ENCODE results near the gene CLDN9. TPM values are rescaled to one million over a fixed set of nuclear protein-coding genes. Genes with fewer than 3 reads are reported as not detected.

CLDN9 gene
- polyA plus RNA-seq, 4 donors: 2.2 to 4.8 (median 2.9) TPM

DNA sequence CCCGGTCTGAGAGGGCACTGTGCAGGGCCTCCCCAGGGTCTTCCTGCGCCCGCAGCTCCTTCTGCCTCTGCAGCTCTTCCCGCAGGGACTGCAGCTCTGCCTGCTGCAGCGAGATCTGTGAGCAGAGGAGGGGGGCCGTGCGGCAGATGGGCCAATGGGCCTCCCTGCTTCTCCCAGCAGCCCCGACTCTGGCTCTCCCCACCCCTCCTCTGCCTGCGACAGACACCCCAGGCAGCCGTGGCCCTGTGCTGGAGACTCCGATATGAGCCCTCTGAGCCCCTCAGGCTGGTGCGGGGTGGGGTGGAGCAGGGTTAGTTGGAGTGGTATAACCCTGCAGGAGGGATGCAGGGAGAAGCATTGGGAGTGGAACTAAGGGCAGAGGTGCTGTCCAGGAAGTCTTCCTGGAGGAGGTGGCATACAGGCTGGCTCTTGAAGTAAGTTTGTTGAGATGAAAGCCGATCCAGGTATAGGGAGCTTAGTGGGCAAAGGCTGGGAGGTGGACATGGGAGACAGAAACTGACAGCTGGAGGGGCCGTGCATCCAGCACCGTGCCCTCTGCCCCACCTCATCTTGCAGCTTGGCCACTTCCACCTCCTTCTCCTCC is 16.1 kb downstream of the CLDN9 start:
- no peak for DNase-seq (ENCODE audit: low read depth in 4 of 4, low spot score in 2 of 4)

DNA sequence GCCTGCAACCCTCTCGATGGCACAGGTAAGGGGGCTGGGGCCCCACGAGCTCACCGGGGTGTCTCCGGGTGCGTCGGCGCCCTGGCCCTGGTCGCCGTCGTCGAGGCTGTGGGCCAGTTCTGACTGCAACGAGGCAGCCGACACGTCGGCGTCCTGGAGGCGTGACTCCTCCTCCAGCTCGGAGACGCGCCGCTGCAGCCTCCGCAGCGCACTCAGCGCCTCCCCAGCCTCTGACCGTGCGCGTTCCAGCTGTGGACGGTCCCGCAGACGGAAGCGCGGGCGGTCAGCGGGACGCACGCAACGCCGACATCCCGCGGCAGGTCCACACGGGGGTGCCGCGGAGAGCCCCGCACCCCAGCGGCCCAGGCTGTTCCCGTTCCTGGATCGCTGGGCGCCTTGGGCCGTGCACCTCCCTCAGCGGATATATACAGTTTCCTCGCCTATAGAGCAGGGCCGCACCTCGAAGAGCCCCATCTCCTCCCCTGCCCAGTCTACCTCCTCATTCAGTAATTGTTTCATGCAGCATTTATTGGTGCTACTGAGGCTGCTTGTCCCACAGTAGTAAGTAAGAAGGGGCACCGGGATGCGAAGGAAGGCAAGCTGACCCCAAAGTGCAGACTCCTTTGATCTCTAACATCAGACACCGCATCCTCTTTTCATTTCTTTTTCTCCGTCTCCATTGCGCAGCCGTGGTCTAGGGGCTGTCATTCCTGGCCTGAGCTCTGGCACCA is 16.9 kb downstream of the CLDN9 start:
- no peak for DNase-seq (ENCODE audit: low read depth in 4 of 4, low spot score in 2 of 4)

DNA sequence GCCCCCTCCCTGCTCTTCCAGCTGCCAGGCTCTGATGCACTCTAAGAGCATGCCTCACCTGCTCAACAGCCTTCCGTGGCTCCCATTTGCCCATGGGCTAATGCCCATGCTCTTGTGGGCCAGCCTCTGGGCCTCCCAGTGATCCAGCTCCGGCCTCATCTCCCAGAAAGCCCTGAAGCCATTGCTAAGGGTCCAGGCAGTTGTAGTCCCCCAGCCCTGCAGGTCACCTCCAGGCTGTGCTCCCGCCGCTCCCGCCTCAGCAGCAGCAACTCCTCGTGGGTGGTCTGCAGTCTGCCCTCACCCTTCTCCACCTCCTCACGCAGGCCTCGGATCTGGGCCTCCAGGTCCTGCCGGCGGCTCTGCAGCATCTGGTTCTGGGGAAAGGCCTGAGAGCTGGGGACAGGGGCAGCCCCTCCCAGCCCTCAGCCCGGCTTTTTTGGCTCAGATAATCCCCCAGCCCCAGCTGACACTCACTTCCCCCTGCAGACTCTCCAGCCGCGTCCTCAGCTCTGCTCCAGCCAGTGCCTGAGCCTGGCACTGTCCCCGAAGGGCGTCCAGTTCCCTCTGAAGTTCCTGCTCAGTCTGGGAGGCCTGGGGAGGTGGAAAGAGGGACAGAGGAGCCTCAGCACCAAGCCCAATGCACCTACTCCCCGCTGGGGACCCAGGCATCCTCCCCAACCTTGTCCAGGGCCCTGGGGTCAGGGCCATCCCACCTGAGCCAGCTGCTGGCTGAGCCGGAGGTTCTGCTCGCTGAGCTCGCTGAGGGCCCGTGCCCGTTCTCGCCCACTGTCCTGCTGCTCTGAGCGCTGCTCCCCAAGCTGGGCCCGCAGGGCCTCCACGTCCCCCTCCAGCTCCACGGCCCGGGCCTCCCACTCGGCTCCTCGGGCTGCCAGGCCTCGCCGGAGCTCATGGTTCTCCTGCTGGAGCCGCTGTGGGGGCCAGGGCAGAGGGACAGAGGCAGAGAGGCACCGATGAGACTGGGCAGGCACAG is 17.8 kb downstream of the CLDN9 start:
- DNase-seq (ENCODE audit: low read depth in 4 of 4, low spot score in 2 of 4): no peak

DNA sequence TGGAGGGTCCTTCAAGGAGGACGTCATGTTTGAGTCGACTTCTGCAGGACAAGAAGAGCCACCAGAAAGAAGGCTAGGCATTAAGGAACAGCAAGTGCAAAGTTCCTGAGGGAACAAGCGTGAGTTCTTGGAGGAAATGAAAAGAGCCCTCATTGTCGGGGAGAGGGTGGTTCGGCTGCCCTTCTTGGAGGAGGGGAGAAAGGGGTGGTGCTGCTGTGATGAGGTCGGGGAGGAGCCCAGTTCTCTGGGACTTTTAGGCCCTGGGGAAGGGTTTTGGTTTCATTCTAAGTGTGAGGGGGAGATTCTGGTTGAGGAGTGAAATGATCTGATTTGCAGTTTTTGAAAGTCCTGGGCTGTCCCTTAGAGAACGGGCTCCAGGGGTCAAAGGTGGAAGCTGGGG is 19.9 kb downstream of the CLDN9 start:
- no peak for DNase-seq (ENCODE audit: low read depth in 4 of 4, low spot score in 2 of 4)

DNA sequence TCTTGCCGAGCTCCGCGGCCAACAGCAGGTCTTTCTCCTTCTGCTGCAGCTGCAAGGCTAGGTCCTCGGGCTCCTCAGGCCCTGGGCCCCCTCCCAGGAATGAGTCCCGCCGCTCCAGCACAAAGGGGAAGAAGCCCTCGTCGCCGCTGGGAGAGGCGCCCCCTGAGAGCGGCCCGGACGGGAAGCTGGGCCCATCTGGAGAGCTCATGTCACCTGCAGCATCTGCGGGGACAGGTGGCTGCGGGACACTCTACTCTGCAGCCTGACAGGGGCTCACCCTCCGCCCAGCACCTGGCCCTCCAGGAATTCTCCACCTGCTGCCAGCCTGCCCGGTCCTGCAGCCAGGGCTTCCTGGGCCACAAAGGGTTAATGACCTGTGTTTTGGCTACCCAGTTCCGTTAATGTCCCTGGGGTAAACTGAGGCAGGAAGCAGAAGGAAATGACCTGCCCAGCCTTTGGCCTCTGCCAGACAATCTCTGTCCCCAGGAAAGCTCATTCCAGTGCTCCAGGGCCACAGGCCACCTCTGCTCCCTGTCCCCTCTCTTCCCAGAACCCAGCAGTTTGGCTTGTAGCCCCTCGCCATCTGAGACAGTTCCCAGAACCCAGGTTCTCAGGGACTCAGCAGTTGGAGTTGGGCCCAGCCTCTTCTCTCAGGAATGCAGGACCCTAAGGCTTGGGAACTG is 22.7 kb downstream of the CLDN9 start:
- DNase-seq (ENCODE audit: low read depth in 4 of 4, low spot score in 2 of 4): no peak

DNA sequence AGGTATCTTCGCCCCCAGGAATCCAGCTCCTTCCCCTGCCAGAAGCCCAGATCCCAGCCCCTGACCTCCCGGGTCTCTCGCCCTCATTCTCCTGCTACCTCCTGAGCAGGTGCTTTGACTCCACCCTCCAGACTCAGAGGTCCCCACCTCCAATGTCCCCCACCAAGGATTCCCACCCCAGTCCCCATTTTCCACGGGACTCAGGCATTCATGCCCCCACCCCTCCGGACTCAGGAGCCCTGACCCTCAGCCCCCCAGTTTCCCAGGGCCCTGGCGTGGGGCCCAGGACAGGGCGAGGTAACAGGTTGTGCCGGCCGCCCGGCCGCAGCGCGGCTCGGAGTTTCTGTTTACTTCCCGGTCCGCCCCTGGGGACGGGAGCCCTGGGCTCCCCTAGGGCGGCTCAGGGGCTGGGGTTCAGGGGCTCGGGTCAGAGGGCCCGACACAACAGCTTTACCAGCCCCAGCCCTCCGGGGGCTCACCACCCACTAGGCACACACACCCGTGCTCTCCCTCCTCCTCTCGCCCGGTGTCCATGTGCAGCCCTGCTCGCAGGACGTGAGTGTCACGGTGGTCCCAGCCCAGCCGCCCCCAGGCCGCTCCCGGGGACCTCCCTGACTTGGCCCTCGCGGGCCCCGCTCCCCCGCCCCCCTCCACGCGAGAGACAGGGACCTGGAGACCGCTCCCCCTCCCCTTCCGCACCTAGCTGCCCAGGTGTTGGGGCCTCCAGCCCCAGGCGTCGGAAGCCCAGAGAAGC is 23.4 kb downstream of the CLDN9 start:
- no peak for DNase-seq (ENCODE audit: low read depth in 4 of 4, low spot score in 2 of 4)

DNA sequence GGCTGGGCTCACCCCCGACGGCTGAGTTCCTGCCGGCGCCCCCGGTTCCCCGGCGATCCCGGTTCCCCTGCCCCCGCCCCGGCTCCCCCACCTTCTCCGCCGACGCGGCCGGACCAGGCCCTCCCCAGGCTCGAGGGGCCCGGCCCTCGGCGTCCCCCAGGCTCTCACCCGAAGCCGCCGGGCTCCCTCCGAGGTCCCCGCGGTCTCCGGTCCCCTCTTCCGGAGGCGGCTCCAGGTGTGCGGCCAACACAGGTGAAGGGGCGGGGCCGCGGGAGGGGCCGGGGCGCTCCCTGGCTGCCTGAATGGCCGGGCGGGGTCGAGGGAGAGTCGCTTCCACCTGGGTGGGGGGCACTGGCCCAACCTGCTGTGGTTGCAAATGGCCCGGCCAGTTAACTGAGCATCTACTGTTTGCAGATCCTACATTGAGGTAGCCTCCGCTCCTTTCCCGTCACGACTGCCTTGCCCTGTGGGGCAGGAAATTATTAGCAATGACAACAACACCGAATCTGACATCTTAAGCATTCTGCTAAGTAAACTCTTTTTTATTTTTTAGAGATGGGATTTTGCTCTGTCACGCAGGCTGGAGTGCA is 24.1 kb downstream of the CLDN9 start, which contains the start of gene BICDL2:
Gene BICDL2 (minus strand): TSS at position 219 of the 590 bp plus-strand sequence. CDS start 1,448 bp downstream, outside the sequence.
- DNase-seq (ENCODE audit: low read depth in 4 of 4, low spot score in 2 of 4): no peak

DNA sequence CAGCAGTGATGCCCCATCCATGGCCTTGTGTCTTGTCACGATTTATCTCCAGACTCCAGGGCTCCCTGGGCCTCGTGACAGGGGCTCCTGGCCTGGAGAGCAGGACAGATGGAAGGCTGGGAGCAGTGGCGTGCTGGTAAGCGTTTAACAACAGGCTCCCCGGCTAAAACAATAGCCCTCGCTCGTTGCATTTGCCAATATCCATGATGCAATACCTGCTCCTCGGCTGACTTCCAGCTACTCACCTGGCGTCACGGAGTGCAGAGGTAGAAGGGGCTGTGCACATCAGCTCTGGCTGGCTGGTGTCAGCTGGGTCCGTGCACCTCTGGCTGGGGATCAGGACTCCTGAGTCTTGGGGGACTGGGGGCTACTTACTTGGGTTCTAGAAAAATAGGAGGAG is 25.5 kb downstream of the CLDN9 start:
- no peak for DNase-seq (ENCODE audit: low read depth in 4 of 4, low spot score in 2 of 4)

DNA sequence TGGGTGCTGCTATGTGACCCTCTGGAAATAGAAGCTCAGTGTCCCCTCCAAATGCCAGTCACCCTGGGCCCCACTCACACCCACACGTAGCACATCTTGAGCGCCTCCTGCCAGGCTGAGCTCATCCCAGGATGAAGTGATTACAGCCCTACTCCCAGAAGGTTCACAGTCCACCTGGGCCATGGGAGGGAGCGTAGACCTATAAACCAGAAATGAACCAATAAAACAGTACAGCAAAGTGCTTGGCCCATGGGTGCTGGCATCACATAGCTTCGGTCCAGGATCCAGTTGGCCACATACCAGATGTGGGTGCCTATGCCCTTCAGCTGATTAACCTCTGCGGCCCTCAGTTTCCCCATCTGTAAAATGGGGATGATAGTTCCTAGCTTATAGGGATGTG is 26.2 kb downstream of the CLDN9 start:
- DNase-seq (ENCODE audit: low read depth in 4 of 4, low spot score in 2 of 4): no peak

DNA sequence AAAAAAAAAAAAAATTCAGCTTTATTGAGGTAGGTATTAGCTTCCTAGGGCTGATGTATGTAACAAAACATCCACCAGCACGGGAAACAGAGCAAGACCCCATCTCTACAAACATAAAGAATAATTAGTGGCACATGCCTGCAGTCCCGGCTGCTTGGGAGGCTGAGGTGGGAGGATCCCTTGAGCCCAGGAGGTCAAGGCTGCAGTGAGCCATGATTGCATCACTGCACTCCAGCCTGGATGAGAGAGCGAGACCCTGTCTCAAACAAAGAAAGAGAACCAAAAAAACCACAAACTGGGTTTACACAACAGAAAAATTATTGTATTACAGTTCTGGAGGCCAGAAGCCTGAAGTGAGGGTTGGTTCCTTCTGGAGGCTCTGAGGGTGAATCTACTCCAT is 29.7 kb downstream of the CLDN9 start:
- DNase-seq (ENCODE audit: low read depth in 4 of 4, low spot score in 2 of 4): no peak

DNA sequence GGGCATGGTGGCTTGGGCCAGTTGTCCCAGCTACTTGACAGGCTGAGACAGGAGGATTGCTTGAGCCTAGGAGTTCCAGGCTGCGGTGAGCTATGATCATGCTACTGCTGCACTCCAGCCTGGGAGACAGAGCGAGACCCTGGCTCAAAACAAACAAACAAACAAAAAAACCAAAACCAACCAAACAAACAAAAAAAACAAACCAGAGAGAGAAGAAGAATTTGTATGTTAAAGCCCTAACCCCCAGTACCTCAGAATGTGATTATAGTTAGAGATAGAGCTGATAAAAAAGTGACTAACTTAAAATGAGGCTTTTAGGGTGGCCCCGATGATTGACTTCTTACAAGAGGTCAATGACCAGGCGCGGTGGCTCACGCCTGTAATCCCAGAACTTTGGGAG is 32.0 kb downstream of the CLDN9 start:
- no peak for DNase-seq (ENCODE audit: low read depth in 4 of 4, low spot score in 2 of 4)

DNA sequence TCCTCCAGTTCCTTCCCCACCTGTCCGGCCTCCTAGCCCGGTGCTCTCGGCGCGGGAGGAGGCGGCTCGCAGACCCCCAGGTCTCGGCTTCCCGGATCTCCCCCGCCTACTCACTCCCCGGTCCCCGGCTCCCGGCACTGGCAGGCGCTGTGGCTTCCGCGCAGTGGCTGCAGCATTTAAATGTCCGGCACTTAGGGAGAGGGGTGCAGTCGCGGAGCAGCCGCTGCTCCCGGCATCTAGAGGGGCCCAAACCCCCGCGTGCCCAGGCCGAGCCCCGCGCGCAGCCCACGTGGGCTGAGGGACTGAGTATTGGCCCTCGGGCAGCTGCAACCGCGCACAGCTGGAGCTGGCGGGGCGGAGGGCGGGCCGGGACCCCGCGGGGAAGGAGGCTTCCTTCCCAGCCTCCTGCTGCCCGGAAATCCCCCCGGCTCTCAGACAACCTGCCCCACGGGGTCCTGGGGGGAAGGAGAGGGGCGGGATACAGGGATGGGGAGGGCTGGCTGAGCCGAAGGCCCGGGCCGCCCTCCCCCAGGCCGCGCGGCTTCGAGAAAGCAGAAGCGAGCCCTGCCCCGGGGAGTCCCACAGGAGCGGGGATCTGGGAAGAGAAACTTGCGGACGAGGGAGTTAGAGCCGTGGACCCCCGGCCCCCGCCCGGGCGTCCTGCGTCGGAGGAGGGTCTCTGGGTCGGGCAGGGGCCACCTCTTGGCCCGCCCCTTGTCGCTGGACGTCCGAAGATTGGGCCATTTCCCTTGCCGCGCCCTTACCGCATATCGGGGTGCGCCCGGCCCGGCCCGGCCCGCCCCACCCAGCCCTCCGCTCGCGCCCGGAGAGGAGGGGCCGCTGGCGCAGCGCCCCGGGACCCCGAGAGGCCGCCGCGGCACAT is 33.3 kb downstream of the CLDN9 start, which contains the start of gene MMP25:
Gene MMP25 (plus strand): TSS at position 804 of the 883 bp plus-strand sequence. CDS start 357 bp downstream, outside the sequence.
- no peak for DNase-seq (ENCODE audit: low read depth in 4 of 4, low spot score in 2 of 4)

DNA sequence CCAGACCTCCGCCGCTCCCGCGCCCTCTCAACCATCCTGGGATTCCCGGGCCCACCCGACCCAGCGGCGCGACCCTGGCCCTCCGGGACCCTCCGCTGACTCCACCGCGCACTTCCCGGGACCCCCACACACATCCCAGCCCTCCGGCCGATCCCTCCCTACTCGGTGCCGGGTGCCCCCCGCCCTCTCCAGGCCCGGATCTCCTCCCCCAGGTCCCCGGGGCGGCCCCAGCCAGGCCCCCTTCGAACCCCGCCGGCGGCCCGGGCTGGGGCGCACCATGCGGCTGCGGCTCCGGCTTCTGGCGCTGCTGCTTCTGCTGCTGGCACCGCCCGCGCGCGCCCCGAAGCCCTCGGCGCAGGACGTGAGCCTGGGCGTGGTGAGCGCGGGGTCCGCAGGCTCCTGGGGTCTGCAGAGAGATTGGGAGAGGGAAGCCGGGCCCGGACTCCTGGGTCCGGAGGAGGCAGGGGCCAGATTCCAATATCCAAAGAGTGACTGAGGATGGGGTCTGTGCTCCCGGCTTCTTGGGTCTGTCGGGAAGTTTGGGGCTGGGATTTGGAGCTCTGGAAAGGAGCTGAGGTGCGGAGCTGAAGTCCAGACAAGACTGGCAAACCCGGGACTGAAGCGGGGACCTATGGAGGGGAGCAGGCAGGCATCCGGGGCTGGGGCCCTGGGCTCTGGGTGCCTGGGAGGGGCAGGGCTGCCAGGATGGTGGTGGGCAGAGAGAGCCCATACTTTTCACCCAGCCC is 34.1 kb downstream of the CLDN9 start:
- DNase-seq (ENCODE audit: low read depth in 4 of 4, low spot score in 2 of 4): no peak

DNA sequence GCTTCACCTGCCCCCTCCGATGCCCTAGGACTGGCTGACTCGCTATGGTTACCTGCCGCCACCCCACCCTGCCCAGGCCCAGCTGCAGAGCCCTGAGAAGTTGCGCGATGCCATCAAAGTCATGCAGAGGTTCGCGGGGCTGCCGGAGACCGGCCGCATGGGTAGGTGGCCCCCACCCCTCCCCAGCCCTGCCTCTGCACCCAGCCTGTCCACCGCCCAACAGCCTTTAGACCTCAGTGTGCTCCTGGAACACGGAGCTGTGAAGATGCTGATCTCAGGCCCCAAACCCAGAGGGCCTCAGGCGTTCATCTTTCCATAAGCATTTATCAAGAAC is 34.6 kb downstream of the CLDN9 start:
- DNase-seq (ENCODE audit: low read depth in 4 of 4, low spot score in 2 of 4): no peak

DNA sequence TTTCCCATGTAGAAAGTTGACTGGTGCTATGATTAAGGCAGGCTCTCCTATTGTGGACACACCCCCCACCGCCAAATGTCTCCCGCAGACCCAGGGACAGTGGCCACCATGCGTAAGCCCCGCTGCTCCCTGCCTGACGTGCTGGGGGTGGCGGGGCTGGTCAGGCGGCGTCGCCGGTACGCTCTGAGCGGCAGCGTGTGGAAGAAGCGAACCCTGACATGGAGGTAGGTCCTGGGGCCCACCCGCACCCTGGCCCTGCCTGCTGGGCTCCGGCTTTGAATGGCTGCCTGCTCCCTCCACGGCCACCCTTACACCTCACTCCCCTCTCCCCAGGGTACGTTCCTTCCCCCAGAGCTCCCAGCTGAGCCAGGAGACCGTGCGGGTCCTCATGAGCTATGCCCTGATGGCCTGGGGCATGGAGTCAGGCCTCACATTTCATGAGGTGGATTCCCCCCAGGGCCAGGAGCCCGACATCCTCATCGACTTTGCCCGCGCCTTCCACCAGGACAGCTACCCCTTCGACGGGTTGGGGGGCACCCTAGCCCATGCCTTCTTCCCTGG is 37.3 kb downstream of the CLDN9 start:
- no peak for DNase-seq (ENCODE audit: low read depth in 4 of 4, low spot score in 2 of 4)

DNA sequence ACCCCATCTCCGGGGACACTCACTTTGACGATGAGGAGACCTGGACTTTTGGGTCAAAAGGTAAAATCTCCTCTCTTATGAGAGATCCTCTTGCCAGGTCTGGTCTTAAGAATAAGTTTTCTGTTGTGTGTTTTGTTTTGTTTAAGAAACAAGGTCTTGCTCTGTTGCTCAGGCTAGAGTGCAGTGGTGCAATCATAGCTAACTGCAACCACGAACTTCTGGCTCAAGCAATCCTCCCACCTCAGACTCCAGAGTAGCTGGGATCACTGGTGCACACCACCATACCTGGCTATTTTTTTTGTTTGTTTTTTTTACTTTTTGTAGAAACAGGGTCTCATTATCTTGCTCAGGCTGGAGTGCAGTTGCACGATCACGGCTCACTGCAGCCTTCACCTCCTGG is 37.8 kb downstream of the CLDN9 start:
- no peak for DNase-seq (ENCODE audit: low read depth in 4 of 4, low spot score in 2 of 4)

DNA sequence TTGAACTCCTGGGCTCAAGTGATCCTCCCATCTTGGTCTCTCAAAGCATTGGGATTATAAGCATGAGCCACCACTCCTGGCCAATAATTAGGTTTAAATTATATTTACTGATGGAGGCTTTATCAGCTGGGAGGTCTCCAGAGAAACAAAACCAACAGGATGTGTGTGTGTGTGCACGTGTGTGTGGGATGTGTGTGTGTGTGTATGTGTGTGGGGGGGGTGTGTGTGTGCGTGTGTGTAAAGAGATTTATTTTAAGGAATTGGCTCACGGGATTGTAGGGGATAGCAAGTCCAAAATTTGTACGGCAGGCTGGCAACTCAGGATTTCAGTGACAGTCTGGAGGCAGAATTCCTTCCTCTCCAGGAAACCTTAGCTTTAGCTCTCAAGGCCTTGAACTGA is 38.3 kb downstream of the CLDN9 start:
- no peak for DNase-seq (ENCODE audit: low read depth in 4 of 4, low spot score in 2 of 4)

DNA sequence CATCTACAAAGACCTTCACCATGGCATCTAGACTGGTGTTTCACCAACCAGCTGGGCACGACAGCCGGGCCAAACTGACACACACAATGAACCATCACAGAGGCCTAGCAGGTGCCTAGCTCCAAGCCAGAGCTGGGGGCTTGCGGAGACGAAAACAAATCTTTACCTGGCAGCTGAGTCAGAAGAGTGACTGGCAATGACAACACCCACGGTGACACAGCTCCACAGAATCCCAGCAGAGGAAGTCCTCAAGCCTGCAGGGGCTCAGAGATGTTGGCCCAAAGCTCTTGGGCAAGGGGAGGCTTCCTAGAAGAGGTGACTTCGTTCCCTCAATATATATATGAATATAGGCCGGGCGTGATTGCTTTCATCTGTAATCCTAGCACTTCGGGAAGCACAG is 38.8 kb downstream of the CLDN9 start:
- DNase-seq (ENCODE audit: low read depth in 4 of 4, low spot score in 2 of 4): no peak
